LoVo (cell line): Measurements from ENCODE around the gene CFAP70.

Source experiments
- DNase-seq: peaks from one replicate; pipeline ENCODE4 v3.0.0-alpha.2; 2016; ENCODE audit warnings: low spot score

Gene CFAP70

GRCh38 chr10:73215749-73216148 lies 142.9 kb downstream of the CFAP70 start:
- no peak for DNase-seq

- no peak for DNase-seq
These were observed 147.4 kb downstream of the CFAP70 start for GRCh38 chr10:73211106-73211811.

- DNase-seq = no peak
These were observed 148.1 kb downstream of the CFAP70 start for GRCh38 chr10:73210395-73211105.

- no peak for DNase-seq
These were observed 149.0 kb downstream of the CFAP70 start for GRCh38 chr10:73209705-73210104.

- no peak for DNase-seq
These were observed 150.8 kb downstream of the CFAP70 start for GRCh38 chr10:73207883-73208282.

- no peak for DNase-seq
These were observed 152.3 kb downstream of the CFAP70 start for GRCh38 chr10:73206385-73206784.

- no peak for DNase-seq
These were observed 152.8 kb downstream of the CFAP70 start for GRCh38 chr10:73205890-73206289.

GRCh38 chr10:73205081-73205480 lies 153.6 kb downstream of the CFAP70 start:
- no peak for DNase-seq
